H1 (cell line): Measurements from ENCODE around the gene CACNG5. TPM values are rescaled to one million over a fixed set of nuclear protein-coding genes. Genes with fewer than 3 reads are reported as not detected.

Experiments
- CTCF ChIA-PET: fragments of 300-600 bp; sonication (Branson Sonifier 250); formaldehyde crosslinking; loops from one replicate; lab custom pipeline; 2021; ENCODE audit not compliant: partially characterized antibody; lab: Charles Lee
- POLR2A ChIA-PET: fragments of 300-600 bp; sonication (Branson Sonifier 250); formaldehyde crosslinking; loops from one replicate; lab custom pipeline; 2021; ENCODE audit warnings: inconsistent platforms; ENCODE audit not compliant: partially characterized antibody; lab: Charles Lee
- DNase-seq, 2 experiments: peaks; one replicate each; pipeline versions ENCODE4 v3.0.0 to v3.0.0-alpha.2; 2010 to 2022; ENCODE audit warnings: low spot score in 2 of 2, low read depth in 1 of 2, mixed read lengths in 1 of 2
- FAIRE-seq: peaks from 2 replicates; lab custom pipeline; 2011; peaks lifted over from hg19 to GRCh38; lab: Jason Lieb, UNC
- H2AFZ ChIP-seq: 2 replicates; pipeline ENCODE4 v1.8.1; 2012; ENCODE audit warnings: low read length, inconsistent platforms
- H2AK5ac ChIP-seq: 2 replicates; pipeline ENCODE4 v1.6.1; 2013; ENCODE audit warnings: low read depth, low read length
- H2BK120ac ChIP-seq: replicated peaks from 2 replicates; pipeline ENCODE3; 2013; ENCODE audit warnings: low read depth, low read length, inconsistent platforms
- H2BK12ac ChIP-seq: 2 replicates; pipeline ENCODE4 v1.6.1; 2013; ENCODE audit warnings: low read depth, low read length
- H2BK15ac ChIP-seq: 2 replicates; pipeline ENCODE4 v1.6.1; 2013; ENCODE audit warnings: low read length
- H2BK20ac ChIP-seq: 2 replicates; pipeline ENCODE4 v1.6.1; 2013; ENCODE audit warnings: low read length
- H2BK5ac ChIP-seq: 2 replicates; pipeline ENCODE4 v1.6.1; 2013; ENCODE audit warnings: low read depth, low read length
- H3K14ac ChIP-seq: 2 replicates; pipeline ENCODE4 v1.6.1; 2013; ENCODE audit warnings: inconsistent platforms; ENCODE audit not compliant: insufficient read length
- H3K18ac ChIP-seq: 2 replicates; pipeline ENCODE4 v1.6.1; 2013; ENCODE audit warnings: low read length; ENCODE audit errors: extremely low read depth
- H3K23ac ChIP-seq: 2 replicates; pipeline ENCODE4 v1.6.1; 2013; ENCODE audit warnings: inconsistent platforms; ENCODE audit not compliant: insufficient read length
- H3K23me2 ChIP-seq: 2 replicates; pipeline ENCODE4 v1.6.1; 2013; ENCODE audit warnings: low read depth, low read length
- H3K27ac ChIP-seq: 2 replicates; pipeline ENCODE4 v1.6.1; 2011; ENCODE audit warnings: low read depth, low read length, inconsistent platforms
- H3K27me3 ChIP-seq, 4 experiments: replicated peaks in 1 of 4; 1 replicate in 1 of 4; 2 replicates in 3 of 4; pipeline versions ENCODE4 v1.6.1 to v1.8.1; 2011 to 2013; ENCODE audit warnings: low read length in 3 of 4, mild to moderate bottlenecking in 3 of 4, inconsistent platforms in 2 of 4, mixed read lengths in 2 of 4, moderate library complexity in 1 of 4; ENCODE audit not compliant: control insufficient read depth in 3 of 4, insufficient read depth in 3 of 4; ENCODE audit errors: extremely low read depth in 1 of 4
- H3K36me3 ChIP-seq, 4 experiments: 2 replicates each; pipeline versions ENCODE4 v1.6.1 to v1.8.1; 2011 to 2013; ENCODE audit warnings: mild to moderate bottlenecking in 4 of 4, low read length in 3 of 4, moderate library complexity in 2 of 4, control low read depth in 1 of 4, inconsistent platforms in 1 of 4; ENCODE audit not compliant: insufficient read depth in 4 of 4, control insufficient read depth in 2 of 4
- H3K4ac ChIP-seq: replicated peaks from 2 replicates; pipeline ENCODE3; 2013; ENCODE audit warnings: low read length, low read depth, mixed read lengths, inconsistent platforms; ENCODE audit not compliant: insufficient read length
- H3K4me1 ChIP-seq, 4 experiments: replicated peaks in 1 of 4; 1 replicate in 1 of 4; 2 replicates in 3 of 4; pipeline versions ENCODE4 v1.6.1 to v1.8.1; 2011 to 2013; ENCODE audit warnings: low read length in 3 of 4, inconsistent platforms in 2 of 4, mixed read lengths in 1 of 4; ENCODE audit not compliant: insufficient read depth in 4 of 4, control insufficient read depth in 3 of 4
- H3K4me2 ChIP-seq, 2 experiments: 2 replicates each; pipeline versions ENCODE4 v1.6.1 to v1.8.1; 2011 to 2013; ENCODE audit warnings: low read depth in 2 of 2, low read length in 2 of 2, control low read depth in 1 of 2, inconsistent platforms in 1 of 2, mild to moderate bottlenecking in 1 of 2; ENCODE audit not compliant: insufficient read depth in 1 of 2
- H3K4me3 ChIP-seq, 4 experiments: fragments of 200-600, 300-600 bp in 1 of 4; sonication (generic), shearing (Covaris generic), sonication (Bioruptor Twin) in 1 of 4; 2 replicates each; pipeline versions ENCODE4 v1.5.1 to v1.8.1; 2011 to 2016; ENCODE audit warnings: low read length in 4 of 4, low read depth in 3 of 4, control low read depth in 2 of 4, inconsistent platforms in 2 of 4, mild to moderate bottlenecking in 2 of 4, mixed read lengths in 1 of 4, moderate library complexity in 1 of 4; ENCODE audit not compliant: insufficient read depth in 2 of 4; ENCODE audit errors: extremely low read depth in 1 of 4
- H3K56ac ChIP-seq: replicated peaks from 2 replicates; pipeline ENCODE3; 2013; ENCODE audit warnings: low read depth, mild to moderate bottlenecking, mixed read lengths, low read length, inconsistent platforms; ENCODE audit not compliant: insufficient read length
- H3K79me1 ChIP-seq: 2 replicates; pipeline ENCODE4 v1.6.1; 2013; ENCODE audit warnings: low read depth, low read length, control low read depth
- H3K79me2 ChIP-seq, 2 experiments: 2 replicates each; pipeline versions ENCODE4 v1.6.1 to v1.8.1; 2012 to 2013; ENCODE audit warnings: low read length in 2 of 2, mild to moderate bottlenecking in 2 of 2, inconsistent platforms in 1 of 2; ENCODE audit not compliant: insufficient read depth in 2 of 2, control insufficient read depth in 1 of 2
- H3K9ac ChIP-seq, 4 experiments: replicated peaks in 1 of 4; 1 replicate in 1 of 4; 2 replicates in 3 of 4; pipeline versions ENCODE4 v1.6.1 to v1.8.1; 2011 to 2013; ENCODE audit warnings: low read depth in 3 of 4, low read length in 3 of 4, control low read depth in 2 of 4, mild to moderate bottlenecking in 2 of 4, moderate library complexity in 2 of 4, inconsistent platforms in 1 of 4; ENCODE audit errors: extremely low read depth in 1 of 4
- H3K9me3 ChIP-seq, 2 experiments: 2 replicates each; pipeline versions ENCODE4 v1.6.1 to v1.8.1; 2012 to 2013; ENCODE audit warnings: mild to moderate bottlenecking in 2 of 2, moderate library complexity in 2 of 2, control low read depth in 1 of 2, inconsistent platforms in 1 of 2, low read depth in 1 of 2, low read length in 1 of 2, mixed read lengths in 1 of 2; ENCODE audit not compliant: insufficient read depth in 2 of 2
- H4K20me1 ChIP-seq, 2 experiments: replicated peaks in 1 of 2; 2 replicates each; pipeline versions ENCODE3 to v1.8.1; 2011 to 2013; ENCODE audit warnings: inconsistent platforms in 2 of 2, low read length in 2 of 2, mild to moderate bottlenecking in 1 of 2; ENCODE audit not compliant: insufficient read depth in 2 of 2, control insufficient read depth in 1 of 2
- H4K5ac ChIP-seq: 2 replicates; pipeline ENCODE4 v1.6.1; 2013; ENCODE audit warnings: low read length, low read depth, mixed read lengths, inconsistent platforms; ENCODE audit not compliant: insufficient read length
- H4K8ac ChIP-seq: 2 replicates; pipeline ENCODE4 v1.8.0; 2013; ENCODE audit warnings: mild to moderate bottlenecking, moderate library complexity, low read length, inconsistent platforms; ENCODE audit not compliant: insufficient read depth; ENCODE audit errors: extremely low read depth
- H4K91ac ChIP-seq: replicated peaks from 2 replicates; pipeline ENCODE3; 2013; ENCODE audit warnings: low read length, mixed read lengths, inconsistent platforms; ENCODE audit not compliant: insufficient read length
- HDAC6 ChIP-seq: IDR thresholded peaks from one replicate; pipeline ENCODE4 v1.7.1; 2012; ENCODE audit warnings: low read depth, mild to moderate bottlenecking, inconsistent platforms, low read length, moderate library complexity
- KDM4A ChIP-seq: IDR thresholded peaks from one replicate; pipeline ENCODE4 v1.7.1; 2012; ENCODE audit warnings: low read depth, mild to moderate bottlenecking, moderate library complexity, low read length, inconsistent platforms; ENCODE audit not compliant: severe bottlenecking
- MAFK ChIP-seq: IDR thresholded peaks from 2 replicates; pipeline ENCODE4 v1.6.1; 2012; ENCODE audit warnings: low read depth, mild to moderate bottlenecking, improper control_type of control experiment, low read length
- NANOG ChIP-seq: IDR thresholded peaks from 2 replicates; pipeline ENCODE4 v1.6.1; 2011; ENCODE audit warnings: low read length, low read depth, mild to moderate bottlenecking, inconsistent platforms; ENCODE audit not compliant: insufficient read depth, poor library complexity, severe bottlenecking
- PHF8 ChIP-seq: fragments of 200-600 bp; sonication (generic); conservative IDR thresholded peaks from 2 replicates; pipeline ENCODE4 v1.7.1; 2012; ENCODE audit warnings: low read depth, mild to moderate bottlenecking, inconsistent platforms, low read length, moderate library complexity
- SAP30 ChIP-seq: fragments of 300-600 bp; sonication (generic); IDR thresholded peaks from 2 replicates; pipeline ENCODE4 v1.7.1; 2012; ENCODE audit warnings: low read length, moderate library complexity, mild to moderate bottlenecking, inconsistent platforms; ENCODE audit not compliant: insufficient read depth, insufficient replicate concordance
- SP4 ChIP-seq: IDR thresholded peaks from 2 replicates; pipeline ENCODE4 v1.6.1; 2012; ENCODE audit warnings: low read length, inconsistent platforms
- YY1 ChIP-seq: IDR thresholded peaks from 2 replicates; pipeline ENCODE4 v1.6.1; 2011; ENCODE audit warnings: low read depth, mild to moderate bottlenecking, low read length
- ZNF274 ChIP-seq: IDR thresholded peaks from 2 replicates; pipeline ENCODE4 v1.7.0; 2012; ENCODE audit warnings: low read length, borderline replicate concordance; ENCODE audit errors: extremely low read depth
- WGBS, 2 experiments: shearing (Covaris generic) in 1 of 2; methylation state at CpG; one replicate each; pipeline versions ENCODE4 v1.1.6 to v1.1.7; 2013 to 2015; ENCODE audit warnings: low lambda C conversion rate in 2 of 2, mixed read lengths in 2 of 2, inconsistent platforms in 1 of 2, low coverage in 1 of 2, missing lambda C conversion rate in 1 of 2; ENCODE audit not compliant: insufficient replicate concordance in 2 of 2, insufficient coverage in 1 of 2, insufficient read length in 1 of 2; ENCODE audit errors: extremely low coverage in 1 of 2, missing lambda C conversion rate in 1 of 2; 5-methylcytosine and 5-hydroxymethylcytosine counted together
- polyA plus RNA-seq, 7 experiments: library from polyadenylated mRNA; depleted of rRNA in 3 of 7; stranded (reverse) in 5 of 7; unstranded in 2 of 7; fragments of >200 nt in 5 of 7; fragments of 200-250 nt in 2 of 7; gene quantifications; 1 replicate in 5 of 7; 2 replicates in 1 of 7; 4 replicates in 1 of 7; pipeline versions ENCODE4 v1.2.1 to v1.2.3, GENCODE V29; 2011 to 2013; ENCODE audit warnings: missing spikeins in 2 of 7, mixed read lengths in 2 of 7
- total RNA-seq: library from RNA; stranded (reverse); fragmentation: NEBNext Ultra II Directional; extraction: Animal tissue kit (Norgen Biotek cat#: 25700); gene quantifications from 2 replicates; pipeline ENCODE4 v1.2.1, GENCODE V29; 2021
- TF ChIP-seq, protein P1 (sequence below), 3 experiments: IDR thresholded peaks; 1 replicate in 2 of 3; 2 replicates in 1 of 3; pipeline versions ENCODE4 v1.5.1 to v1.6.1; 2011; ENCODE audit warnings: low read length in 3 of 3, mild to moderate bottlenecking in 3 of 3, inconsistent platforms in 2 of 3, low read depth in 1 of 3, moderate library complexity in 1 of 3; ENCODE audit not compliant: insufficient read depth in 1 of 3; ENCODE audit errors: control extremely low read depth in 1 of 3

Gene CACNG5
- total and polyA plus RNA-seq, 2 of the 8 experiments (the other 6 are each of a cell fraction or from before 2014, with no cell fraction given): 2.2 to 3.1 TPM

DNA sequence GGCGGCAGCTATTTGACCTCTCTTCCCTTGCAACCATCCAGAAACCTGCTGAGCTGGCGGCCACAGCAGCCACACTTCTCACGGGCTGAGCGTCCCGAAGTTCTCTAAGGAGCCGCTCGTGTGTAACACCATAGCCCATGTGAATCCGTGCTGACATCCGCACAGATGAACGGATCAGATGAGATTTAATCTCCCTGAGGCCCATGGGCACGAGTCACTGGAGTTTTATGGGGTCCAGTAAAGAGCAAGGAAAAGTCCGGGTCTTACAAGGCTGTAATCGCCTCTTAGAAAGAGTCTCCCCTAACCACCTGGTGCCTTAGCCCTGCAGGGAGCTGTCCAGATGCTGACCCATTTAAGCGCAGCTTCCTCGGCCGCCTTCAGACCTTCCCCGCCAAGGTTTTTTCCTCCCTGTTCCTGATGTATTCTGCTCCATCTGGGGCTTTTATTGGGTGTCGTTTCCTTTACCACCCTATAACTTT is 5.5 kb upstream of the CACNG5 start:
- H3K4ac ChIP-seq: no peak overlapping the region
- peaks cover 2 to 16% (median 8%) of the 10 kb centered on the region in 4 experiments for H3K4me1 ChIP-seq
- DNase-seq (peak; percentile 41 to 79), FAIRE-seq (peak; percentile 45)
- H3K27ac ChIP-seq: no peak overlapping the region
- H4K8ac ChIP-seq: no peak overlapping the region
- WGBS, 2 experiments: 41% methylated on average over 18 of the region's 18 CpGs; no CpG with 5 or more reads in 1 of the 2 experiments
- H2BK20ac ChIP-seq: no peak overlapping the region
- no peak overlapping the region for H3K56ac ChIP-seq
- H2BK12ac ChIP-seq: no peak overlapping the region
- CTCF ChIA-PET: interaction anchor here (0.6 to 1.6 kb wide), 14 partner anchors 10 to 214 kb away, joined by 3 to 8 read pairs (median 3); partner anchors contain the start of gene CACNG1
- H3K4me2 ChIP-seq: peak overlapping the region in 1 of 2 experiments; percentile 37; a peak in 3 of 4 replicates
- no peak overlapping the region for H3K23ac ChIP-seq
- H3K18ac ChIP-seq: no peak overlapping the region
- no peak overlapping the region for H4K91ac ChIP-seq
- no peak overlapping the region for H2AFZ ChIP-seq
- no peak overlapping the region for H2AK5ac ChIP-seq
- H4K20me1 ChIP-seq: no peaks in the 10 kb centered on the region
- H2BK5ac ChIP-seq: no peak overlapping the region
- H3K23me2 ChIP-seq: no peaks in the 10 kb centered on the region; the same call in 1 of the 2 replicates
- H3K9me3 ChIP-seq: no peaks in the 10 kb centered on the region
- no peak overlapping the region for H2BK120ac ChIP-seq
- no peak overlapping the region for H3K14ac ChIP-seq
- H4K5ac ChIP-seq: no peak overlapping the region
- H3K4me3 ChIP-seq: 0 out of 8 replicates have a peak overlapping the region, but pooled peaks of 1 of the 4 experiments have one; percentile 6
- no peak overlapping the region for H3K9ac ChIP-seq
- no peaks in the 10 kb centered on the region for H3K79me1 ChIP-seq
- H3K27me3 ChIP-seq: peaks cover 0 to 2% (median 2%) of the 10 kb centered on the region in 4 experiments; a peak in 3 of 7 replicates
- POLR2A ChIA-PET: interaction anchor here (0.9 to 1.3 kb wide), 3 partner anchors 11 to 548 kb away, joined by 3 read pairs; partner anchors contain the start of gene PITPNC1
- H3K79me2 ChIP-seq: no peaks in the 10 kb centered on the region
- H2BK15ac ChIP-seq: no peak overlapping the region
- H3K36me3 ChIP-seq: no peaks in the 10 kb centered on the region
- no peak for TF ChIP-seq PHF8
- peak; percentile 45 for TF ChIP-seq NANOG
- TF ChIP-seq YY1: no peak
- no peak for TF ChIP-seq ZNF274
- TF ChIP-seq KDM4A: no peak
- no peak for TF ChIP-seq HDAC6
- TF ChIP-seq MAFK: no peak; the same call in 1 of the 2 replicates
- TF ChIP-seq SAP30: peak; percentile 74
- TF ChIP-seq SP4: no peak
- TF ChIP-seq, protein P1, sequence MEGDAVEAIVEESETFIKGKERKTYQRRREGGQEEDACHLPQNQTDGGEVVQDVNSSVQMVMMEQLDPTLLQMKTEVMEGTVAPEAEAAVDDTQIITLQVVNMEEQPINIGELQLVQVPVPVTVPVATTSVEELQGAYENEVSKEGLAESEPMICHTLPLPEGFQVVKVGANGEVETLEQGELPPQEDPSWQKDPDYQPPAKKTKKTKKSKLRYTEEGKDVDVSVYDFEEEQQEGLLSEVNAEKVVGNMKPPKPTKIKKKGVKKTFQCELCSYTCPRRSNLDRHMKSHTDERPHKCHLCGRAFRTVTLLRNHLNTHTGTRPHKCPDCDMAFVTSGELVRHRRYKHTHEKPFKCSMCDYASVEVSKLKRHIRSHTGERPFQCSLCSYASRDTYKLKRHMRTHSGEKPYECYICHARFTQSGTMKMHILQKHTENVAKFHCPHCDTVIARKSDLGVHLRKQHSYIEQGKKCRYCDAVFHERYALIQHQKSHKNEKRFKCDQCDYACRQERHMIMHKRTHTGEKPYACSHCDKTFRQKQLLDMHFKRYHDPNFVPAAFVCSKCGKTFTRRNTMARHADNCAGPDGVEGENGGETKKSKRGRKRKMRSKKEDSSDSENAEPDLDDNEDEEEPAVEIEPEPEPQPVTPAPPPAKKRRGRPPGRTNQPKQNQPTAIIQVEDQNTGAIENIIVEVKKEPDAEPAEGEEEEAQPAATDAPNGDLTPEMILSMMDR (IDR thresholded peaks at IDR 0.05; ENCODE audit: control extremely low read depth in 1 of 3, insufficient read depth in 1 of 3, low read depth in 1 of 3, low read length in 3 of 3): no peak
